Smooth muscle cell (in vitro differentiated cells): ENCODE measurements around the gene PRSS8. TPM values are rescaled to one million over a fixed set of nuclear protein-coding genes. Genes with fewer than 3 reads are reported as not detected.

ENCODE experiments used
- DNase-seq: peaks from one replicate; lab custom pipeline; 2025; ENCODE audit not compliant: unreplicated experiment; lab: John Stamatoyannopoulos, UW
- H2AFZ ChIP-seq: fragments of 200-600 bp; sonication (generic); 2 replicates; pipeline ENCODE4 v1.6.0; 2016; ENCODE audit warnings: antibody characterized with exemption, low read depth, mild to moderate bottlenecking
- H3F3A ChIP-seq: fragments of 200-600 bp; sonication (generic); 2 replicates; pipeline ENCODE4 v1.6.0; 2017; ENCODE audit warnings: antibody characterized with exemption, low read depth
- H3K27ac ChIP-seq: fragments of 200-600 bp; sonication (generic); 2 replicates; pipeline ENCODE4 v1.5.1; 2016; ENCODE audit warnings: low read depth, mild to moderate bottlenecking
- H3K27me3 ChIP-seq: fragments of 200-600 bp; sonication (generic); 2 replicates; pipeline ENCODE4 v1.6.1; 2016; ENCODE audit warnings: low read depth, mild to moderate bottlenecking
- H3K36me3 ChIP-seq: fragments of 200-600 bp; sonication (generic); 2 replicates; pipeline ENCODE4 v1.5.1; 2016; ENCODE audit warnings: low read depth
- H3K4me1 ChIP-seq: fragments of 200-600 bp; sonication (generic); 2 replicates; pipeline ENCODE4 v1.5.1; 2016; ENCODE audit warnings: low read depth
- H3K4me2 ChIP-seq: fragments of 200-600 bp; sonication (generic); 2 replicates; pipeline ENCODE4 v1.6.0; 2016; ENCODE audit warnings: mild to moderate bottlenecking
- H3K4me3 ChIP-seq: fragments of 200-600 bp; sonication (generic); 2 replicates; pipeline ENCODE4 v1.5.1; 2016; ENCODE audit warnings: mild to moderate bottlenecking
- H3K79me2 ChIP-seq: fragments of 200-600 bp; sonication (generic); 2 replicates; pipeline ENCODE4 v1.6.0; 2016; ENCODE audit warnings: low read depth, mild to moderate bottlenecking
- H3K9ac ChIP-seq: fragments of 200-600 bp; sonication (generic); 2 replicates; pipeline ENCODE4 v1.6.0; 2016; ENCODE audit warnings: low read depth
- H3K9me3 ChIP-seq: fragments of 200-600 bp; sonication (generic); replicated peaks from 2 replicates; pipeline ENCODE4 v1.5.1; 2016; ENCODE audit warnings: low read depth
- H4K20me1 ChIP-seq: fragments of 200-600 bp; sonication (generic); 2 replicates; pipeline ENCODE4 v1.6.0; 2016; ENCODE audit warnings: low read depth
- WGBS: methylation state at CpG from one replicate; pipeline ENCODE4 v1.1.7; 2016; ENCODE audit warnings: low lambda C conversion rate; 5-methylcytosine and 5-hydroxymethylcytosine counted together
- polyA plus RNA-seq: library from polyadenylated mRNA; unstranded; fragments of >200 nt; fragmentation: Nextera tagmentation; extraction: Ambion mirVana; gene quantifications from 2 replicates; pipeline ENCODE4 v1.2.1, GENCODE V29; 2016
- total RNA-seq: library from RNA; depleted of rRNA; stranded (reverse); fragments of >200 nt; gene quantifications from 2 replicates; pipeline ENCODE4 v1.2.3, GENCODE V29; 2014
- TF ChIP-seq, protein P1 (sequence below): fragments of 200-600 bp; sonication (generic); IDR thresholded peaks from 2 replicates; pipeline ENCODE4 v1.5.1; 2017; ENCODE audit warnings: borderline replicate concordance, mild to moderate bottlenecking, antibody characterized with exemption; ENCODE audit not compliant: insufficient read depth, poor library complexity, severe bottlenecking

PRSS8 gene
- total and polyA plus RNA-seq, 2 experiments from 2014 or later = 13.9 to 17.3 TPM

DNA sequence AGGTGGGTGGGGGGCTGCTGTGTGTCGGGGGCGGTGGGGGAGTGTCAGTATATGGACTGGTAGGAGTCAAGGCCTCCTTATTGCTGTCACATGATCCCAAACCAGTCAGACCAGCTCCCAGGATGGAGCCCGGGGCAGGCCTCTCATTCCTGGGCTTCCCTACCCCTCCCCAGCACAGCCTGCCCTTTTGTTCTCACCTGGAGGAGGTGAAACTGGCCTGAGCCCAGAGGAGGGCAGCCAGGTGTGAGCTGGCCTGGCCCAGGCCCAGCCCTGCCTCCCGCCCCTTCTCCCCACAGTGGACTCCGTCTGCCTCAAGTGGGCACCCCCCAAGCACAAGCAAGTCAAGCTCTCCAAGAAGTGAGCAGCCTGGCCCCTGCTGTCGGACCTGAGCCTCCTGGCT is 4.6 kb downstream of the PRSS8 start:
- no peak for DNase-seq

DNA sequence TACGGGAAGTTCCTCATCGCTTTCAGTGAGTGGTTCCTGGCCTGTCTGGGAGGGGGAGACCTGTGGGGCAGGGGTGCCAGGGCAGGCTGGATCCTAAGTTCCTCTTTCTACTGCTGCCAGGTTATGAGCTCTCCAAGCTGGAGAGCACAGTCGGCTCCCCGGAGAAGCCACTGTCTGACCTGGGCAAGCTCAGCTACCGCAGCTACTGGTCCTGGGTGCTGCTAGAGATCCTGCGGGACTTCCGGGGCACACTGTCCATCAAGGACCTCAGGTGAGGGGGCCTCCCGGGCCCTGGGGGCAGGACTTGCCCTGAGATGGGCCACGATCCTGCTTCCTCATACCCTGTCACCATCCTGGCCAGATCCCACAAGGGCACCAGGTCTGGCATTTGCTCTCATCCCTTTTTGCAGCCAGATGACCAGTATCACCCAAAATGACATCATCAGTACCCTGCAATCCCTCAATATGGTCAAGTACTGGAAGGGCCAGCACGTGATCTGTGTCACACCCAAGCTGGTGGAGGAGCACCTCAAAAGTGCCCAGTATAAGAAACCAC is 5.1 kb downstream of the PRSS8 start:
- Histone ChIP-seq H3K79me2 (no peaks in the 10 kb centered on the region), H3K4me2 (no peak overlapping the region), H3K9ac (no peak overlapping the region), H4K20me1 (peaks cover 5% of the 10 kb centered on the region), H3K27ac (peak overlapping the region; percentile 39), H2AFZ (no peak overlapping the region), H3F3A (no peaks in the 10 kb centered on the region), H3K36me3 (no peaks in the 10 kb centered on the region), H3K4me1 (peaks cover 8% of the 10 kb centered on the region), H3K27me3 (no peaks in the 10 kb centered on the region), H3K4me3 (no peak overlapping the region), H3K9me3 (no peaks in the 10 kb centered on the region)
- no peak for DNase-seq
- TF ChIP-seq, protein P1, sequence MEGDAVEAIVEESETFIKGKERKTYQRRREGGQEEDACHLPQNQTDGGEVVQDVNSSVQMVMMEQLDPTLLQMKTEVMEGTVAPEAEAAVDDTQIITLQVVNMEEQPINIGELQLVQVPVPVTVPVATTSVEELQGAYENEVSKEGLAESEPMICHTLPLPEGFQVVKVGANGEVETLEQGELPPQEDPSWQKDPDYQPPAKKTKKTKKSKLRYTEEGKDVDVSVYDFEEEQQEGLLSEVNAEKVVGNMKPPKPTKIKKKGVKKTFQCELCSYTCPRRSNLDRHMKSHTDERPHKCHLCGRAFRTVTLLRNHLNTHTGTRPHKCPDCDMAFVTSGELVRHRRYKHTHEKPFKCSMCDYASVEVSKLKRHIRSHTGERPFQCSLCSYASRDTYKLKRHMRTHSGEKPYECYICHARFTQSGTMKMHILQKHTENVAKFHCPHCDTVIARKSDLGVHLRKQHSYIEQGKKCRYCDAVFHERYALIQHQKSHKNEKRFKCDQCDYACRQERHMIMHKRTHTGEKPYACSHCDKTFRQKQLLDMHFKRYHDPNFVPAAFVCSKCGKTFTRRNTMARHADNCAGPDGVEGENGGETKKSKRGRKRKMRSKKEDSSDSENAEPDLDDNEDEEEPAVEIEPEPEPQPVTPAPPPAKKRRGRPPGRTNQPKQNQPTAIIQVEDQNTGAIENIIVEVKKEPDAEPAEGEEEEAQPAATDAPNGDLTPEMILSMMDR = no peak
- 93% methylated on average over 10 of the region's 10 CpGs for WGBS

More for the DNA sequence above, 4.6 kb downstream of the PRSS8 start:
- no peak overlapping the region for H3K9ac ChIP-seq
- WGBS = 66% methylated on average over 6 of the region's 6 CpGs
- peak overlapping the region; percentile 39 for H3K27ac ChIP-seq
- H3K36me3 ChIP-seq = no peaks in the 10 kb centered on the region
- no peak overlapping the region for H3K4me2 ChIP-seq
- H4K20me1 ChIP-seq = peaks cover 5% of the 10 kb centered on the region
- TF ChIP-seq, protein P1 = no peak
- no peaks in the 10 kb centered on the region for H3K27me3 ChIP-seq
- no peaks in the 10 kb centered on the region for H3K9me3 ChIP-seq
- H3F3A ChIP-seq = no peaks in the 10 kb centered on the region
- no peak overlapping the region for H3K4me3 ChIP-seq
- H2AFZ ChIP-seq = no peak overlapping the region
- peaks cover 8% of the 10 kb centered on the region for H3K4me1 ChIP-seq
- no peaks in the 10 kb centered on the region for H3K79me2 ChIP-seq

DNA sequence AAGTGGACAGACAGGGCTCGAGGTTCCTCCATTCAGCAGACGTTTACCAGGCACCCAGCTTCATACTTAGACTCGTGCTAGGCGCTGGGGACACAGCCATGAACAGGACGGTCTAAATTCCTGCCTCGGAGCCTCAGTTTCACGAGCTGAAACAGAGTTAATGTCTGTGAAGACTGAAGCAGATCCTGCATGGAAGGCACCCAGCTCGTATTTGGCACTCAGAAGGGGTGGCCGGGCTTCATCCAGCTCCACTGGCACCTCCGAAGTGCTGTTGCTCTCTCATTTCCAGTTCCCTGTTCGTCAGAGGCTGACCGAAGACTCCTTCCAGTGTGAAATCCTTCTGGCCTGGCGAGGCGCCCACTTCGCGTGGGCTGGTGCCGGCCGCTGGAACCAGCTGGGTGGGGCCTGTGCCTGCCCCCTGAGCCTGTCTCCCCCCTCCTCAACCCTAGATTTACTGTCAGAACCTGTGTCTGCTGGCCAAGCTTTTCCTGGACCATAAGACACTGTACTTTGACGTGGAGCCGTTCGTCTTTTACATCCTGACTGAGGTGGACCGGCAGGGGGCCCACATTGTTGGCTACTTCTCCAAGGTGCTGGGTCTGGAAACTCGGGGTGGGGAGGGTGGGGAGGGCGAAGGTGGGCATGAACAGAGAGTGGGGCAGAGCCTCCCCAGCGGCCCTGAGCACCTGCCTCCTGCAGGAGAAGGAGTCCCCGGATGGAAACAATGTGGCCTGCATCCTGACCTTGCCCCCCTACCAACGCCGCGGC is 5.8 kb downstream of the PRSS8 start:
- Histone ChIP-seq H3K4me2 (no peak overlapping the region), H3K4me1 (peaks cover 8% of the 10 kb centered on the region), H3K4me3 (no peak overlapping the region), H3K36me3 (no peaks in the 10 kb centered on the region), H4K20me1 (peaks cover 5% of the 10 kb centered on the region), H3K27me3 (no peaks in the 10 kb centered on the region), H2AFZ (no peak overlapping the region), H3K9ac (no peak overlapping the region), H3F3A (no peaks in the 10 kb centered on the region), H3K27ac (no peak overlapping the region), H3K79me2 (no peaks in the 10 kb centered on the region), H3K9me3 (no peaks in the 10 kb centered on the region)
- no peak for DNase-seq
- TF ChIP-seq, protein P1 = no peak
- WGBS = 93% methylated on average over 29 of the region's 29 CpGs
